ENCODE data around the gene KMT5C. TPM values are rescaled to one million over a fixed set of nuclear protein-coding genes. Genes with fewer than 3 reads are reported as not detected.

Gene KMT5C
- total RNA-seq, 1 experiment from 2014 or later = 63.1 TPM

GRCh38 chr19:55373993-55374757, 34.5 kb downstream of the KMT5C start:
- H3K36me3 Mint-ChIP-seq = no peaks in the 10 kb centered on the region
- no peak for TF ChIP-seq NR2C2 (CRISPR knock-in tag; IDR thresholded peaks at IDR 0.05)
- no peak for TF ChIP-seq SP1 (CRISPR knock-in tag; conservative IDR thresholded peaks at IDR 0.05)
- TF ChIP-seq IRF1 (CRISPR knock-in tag; IDR thresholded peaks at IDR 0.05) = no peak
- TF ChIP-seq SOX15 (CRISPR knock-in tag; IDR thresholded peaks at IDR 0.05) = no peak
- no peak for TF ChIP-seq MYBL2 (CRISPR knock-in tag; IDR thresholded peaks at IDR 0.05)
- TF ChIP-seq ZNF232 (CRISPR knock-in tag; IDR thresholded peaks at IDR 0.05) = no peak
- no peak for TF ChIP-seq STAT6 (CRISPR knock-in tag; conservative IDR thresholded peaks at IDR 0.05; ENCODE audit: low read depth)
- TF ChIP-seq NFATC4 (CRISPR knock-in tag; IDR thresholded peaks at IDR 0.05) = no peak
- no peak for TF ChIP-seq TEAD4 (CRISPR knock-in tag; IDR thresholded peaks at IDR 0.05)
- TF ChIP-seq ZNF512 (CRISPR knock-in tag; IDR thresholded peaks at IDR 0.05; ENCODE audit: borderline replicate concordance) = no peak
- TF ChIP-seq ATF6 (CRISPR knock-in tag; IDR thresholded peaks at IDR 0.05) = no peak
- TF ChIP-seq SMAD4 (CRISPR knock-in tag; IDR thresholded peaks at IDR 0.05) = no peak
- TF ChIP-seq ZNF263 (CRISPR knock-in tag; IDR thresholded peaks at IDR 0.05; ENCODE audit: low read depth) = no peak
- TF ChIP-seq KAT7 (CRISPR knock-in tag; IDR thresholded peaks at IDR 0.05; ENCODE audit: borderline replicate concordance) = no peak
- TF ChIP-seq ZMAT4 (CRISPR knock-in tag; IDR thresholded peaks at IDR 0.05) = no peak
- TF ChIP-seq CDX4 (CRISPR knock-in tag; IDR thresholded peaks at IDR 0.05; ENCODE audit: borderline replicate concordance) = no peak
- TF ChIP-seq FOXJ3 (CRISPR knock-in tag; IDR thresholded peaks at IDR 0.05; ENCODE audit: borderline replicate concordance) = no peak
- no peak for TF ChIP-seq AR (CRISPR knock-in tag; IDR thresholded peaks at IDR 0.05)
- TF ChIP-seq MAX (CRISPR knock-in tag; IDR thresholded peaks at IDR 0.05) = no peak
- CTCF ChIA-PET = no interaction called here
- ATAC-seq (no peak), DNase-seq (ENCODE audit: low spot score) (no peak)
- POLR2A ChIA-PET = interaction anchor here (1.5 kb wide), 1 partner anchor 25 kb away, joined by 15 read pairs; no protein-coding TSS in a partner anchor
- H3K27ac Mint-ChIP-seq = 0 out of 2 replicates have a peak overlapping the region, but pooled peaks have one; percentile 8
- H3K4me3 Mint-ChIP-seq = peak overlapping the region; percentile 57
- peaks cover 47% of the 10 kb centered on the region for H3K4me1 Mint-ChIP-seq
- H3K27me3 Mint-ChIP-seq (ENCODE audit: low read depth) = peaks cover 63% of the 10 kb centered on the region
- no peaks in the 10 kb centered on the region for H3K9me3 Mint-ChIP-seq
